ENCODE measurements around the gene PECR. TPM values are rescaled to one million over a fixed set of nuclear protein-coding genes. Genes with fewer than 3 reads are reported as not detected.

The PECR gene
- total and polyA plus RNA-seq, 9 of the 15 experiments (the other 6 are each of a cell fraction or from before 2014, with no cell fraction given) = 1.1 to 10.3 (median 8.2) TPM

DNA sequence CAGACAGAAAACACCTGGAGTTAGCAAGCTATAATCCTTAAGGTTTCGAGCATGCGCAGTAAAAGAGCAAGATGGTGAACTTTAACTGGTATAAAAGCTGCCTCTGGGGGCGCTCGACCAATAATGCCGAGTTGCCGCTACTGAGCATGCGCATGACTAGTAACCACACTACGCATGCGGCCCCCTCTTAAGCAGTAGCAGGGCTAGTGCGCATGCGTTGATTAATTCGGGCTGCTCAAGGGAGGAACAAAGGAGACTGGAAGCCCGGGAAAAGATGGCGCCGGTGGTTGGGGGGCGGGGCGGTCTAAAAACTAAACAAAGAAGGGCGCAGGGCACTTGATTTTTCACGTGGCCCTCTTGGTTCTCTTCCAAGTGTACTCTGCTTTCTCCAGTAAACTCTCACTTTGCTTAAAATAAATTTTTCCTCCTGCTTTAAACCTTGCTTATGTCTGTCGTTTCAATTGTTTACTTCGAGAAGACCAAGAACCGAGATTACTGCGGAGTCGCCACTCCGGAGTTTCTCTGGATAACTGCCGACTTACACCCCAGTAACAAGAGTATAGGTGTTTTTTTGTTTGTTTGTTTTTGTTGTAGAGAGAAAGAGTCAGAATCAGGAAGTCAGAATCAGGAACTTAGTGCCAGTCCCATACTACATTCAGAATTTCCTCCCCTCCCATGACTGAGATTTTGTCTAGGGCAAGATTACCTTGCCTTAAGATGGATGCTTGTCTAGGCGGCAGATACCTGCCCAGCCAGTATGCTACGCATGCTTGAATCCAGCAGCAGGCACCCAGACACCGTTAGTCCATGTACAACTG lies 33.3 kb upstream of the PECR start (continued):
- TF ChIP-seq NR4A1 (CRISPR knock-in tag; IDR thresholded peaks at IDR 0.05) (no peak), NR4A1 (tag; IDR thresholded peaks at IDR 0.05) (no peak), HDAC8 (tag; IDR thresholded peaks at IDR 0.05) (no peak), DDX20 (tag; IDR thresholded peaks at IDR 0.05; ENCODE audit: low read depth) (no peak), TFAM (CRISPR knock-in tag; conservative IDR thresholded peaks at IDR 0.05) (no peak), ZNF239 (CRISPR knock-in tag; IDR thresholded peaks at IDR 0.05) (no peak), ZNF583 (CRISPR knock-in tag; IDR thresholded peaks at IDR 0.05) (no peak), TCF7L2 (IDR thresholded peaks at IDR 0.05; ENCODE audit: low read depth, low read length) (no peak), ZNF780A (CRISPR knock-in tag; IDR thresholded peaks at IDR 0.05) (no peak), ZNF717 (CRISPR knock-in tag; IDR thresholded peaks at IDR 0.05) (no peak), ZKSCAN8 (CRISPR knock-in tag; IDR thresholded peaks at IDR 0.05) (no peak), ZNF785 (CRISPR knock-in tag; IDR thresholded peaks at IDR 0.05) (no peak), MAFG (tag; conservative IDR thresholded peaks at IDR 0.05) (no peak), HNRNPLL (IDR thresholded peaks at IDR 0.05; ENCODE audit: low read depth, low read length, poor library complexity, severe bottlenecking) (no peak)
- TF ChIP-seq, protein P1, sequence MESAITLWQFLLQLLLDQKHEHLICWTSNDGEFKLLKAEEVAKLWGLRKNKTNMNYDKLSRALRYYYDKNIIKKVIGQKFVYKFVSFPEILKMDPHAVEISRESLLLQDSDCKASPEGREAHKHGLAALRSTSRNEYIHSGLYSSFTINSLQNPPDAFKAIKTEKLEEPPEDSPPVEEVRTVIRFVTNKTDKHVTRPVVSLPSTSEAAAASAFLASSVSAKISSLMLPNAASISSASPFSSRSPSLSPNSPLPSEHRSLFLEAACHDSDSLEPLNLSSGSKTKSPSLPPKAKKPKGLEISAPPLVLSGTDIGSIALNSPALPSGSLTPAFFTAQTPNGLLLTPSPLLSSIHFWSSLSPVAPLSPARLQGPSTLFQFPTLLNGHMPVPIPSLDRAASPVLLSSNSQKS (CRISPR knock-in tag; IDR thresholded peaks at IDR 0.05) = no peak
- TF ChIP-seq, protein P2, sequence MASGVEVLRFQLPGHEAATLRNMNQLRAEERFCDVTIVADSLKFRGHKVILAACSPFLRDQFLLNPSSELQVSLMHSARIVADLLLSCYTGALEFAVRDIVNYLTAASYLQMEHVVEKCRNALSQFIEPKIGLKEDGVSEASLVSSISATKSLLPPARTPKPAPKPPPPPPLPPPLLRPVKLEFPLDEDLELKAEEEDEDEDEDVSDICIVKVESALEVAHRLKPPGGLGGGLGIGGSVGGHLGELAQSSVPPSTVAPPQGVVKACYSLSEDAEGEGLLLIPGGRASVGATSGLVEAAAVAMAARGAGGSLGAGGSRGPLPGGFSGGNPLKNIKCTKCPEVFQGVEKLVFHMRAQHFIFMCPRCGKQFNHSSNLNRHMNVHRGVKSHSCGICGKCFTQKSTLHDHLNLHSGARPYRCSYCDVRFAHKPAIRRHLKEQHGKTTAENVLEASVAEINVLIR (CRISPR knock-in tag; IDR thresholded peaks at IDR 0.05) = no peak
- TF ChIP-seq, protein P3, sequence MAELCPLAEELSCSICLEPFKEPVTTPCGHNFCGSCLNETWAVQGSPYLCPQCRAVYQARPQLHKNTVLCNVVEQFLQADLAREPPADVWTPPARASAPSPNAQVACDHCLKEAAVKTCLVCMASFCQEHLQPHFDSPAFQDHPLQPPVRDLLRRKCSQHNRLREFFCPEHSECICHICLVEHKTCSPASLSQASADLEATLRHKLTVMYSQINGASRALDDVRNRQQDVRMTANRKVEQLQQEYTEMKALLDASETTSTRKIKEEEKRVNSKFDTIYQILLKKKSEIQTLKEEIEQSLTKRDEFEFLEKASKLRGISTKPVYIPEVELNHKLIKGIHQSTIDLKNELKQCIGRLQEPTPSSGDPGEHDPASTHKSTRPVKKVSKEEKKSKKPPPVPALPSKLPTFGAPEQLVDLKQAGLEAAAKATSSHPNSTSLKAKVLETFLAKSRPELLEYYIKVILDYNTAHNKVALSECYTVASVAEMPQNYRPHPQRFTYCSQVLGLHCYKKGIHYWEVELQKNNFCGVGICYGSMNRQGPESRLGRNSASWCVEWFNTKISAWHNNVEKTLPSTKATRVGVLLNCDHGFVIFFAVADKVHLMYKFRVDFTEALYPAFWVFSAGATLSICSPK (IDR thresholded peaks at IDR 0.05; ENCODE audit: borderline replicate concordance) = no peak
- TF ChIP-seq, protein P4, sequence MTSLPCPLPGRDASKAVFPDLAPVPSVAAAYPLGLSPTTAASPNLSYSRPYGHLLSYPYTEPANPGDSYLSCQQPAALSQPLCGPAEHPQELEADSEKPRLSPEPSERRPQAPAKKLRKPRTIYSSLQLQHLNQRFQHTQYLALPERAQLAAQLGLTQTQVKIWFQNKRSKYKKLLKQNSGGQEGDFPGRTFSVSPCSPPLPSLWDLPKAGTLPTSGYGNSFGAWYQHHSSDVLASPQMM (CRISPR knock-in tag; IDR thresholded peaks at IDR 0.05) = no peak
- TF ChIP-seq, protein P5, sequence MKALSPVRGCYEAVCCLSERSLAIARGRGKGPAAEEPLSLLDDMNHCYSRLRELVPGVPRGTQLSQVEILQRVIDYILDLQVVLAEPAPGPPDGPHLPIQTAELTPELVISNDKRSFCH (CRISPR knock-in tag; IDR thresholded peaks at IDR 0.05) = no peak
- TF ChIP-seq, protein P5 (tag; IDR thresholded peaks at IDR 0.05) = no peak
